ENCODE data around the gene PARS2. TPM values are rescaled to one million over a fixed set of nuclear protein-coding genes. Genes with fewer than 3 reads are reported as not detected.

Gene PARS2
- polyA plus RNA-seq, 12 donors = 3.6 to 5.4 (median 4.6) TPM; not detected in 2

GRCh38 chr1:54741531-54741930 lies 22.8 kb downstream of the PARS2 start:
- DNase-seq = no peak

GRCh38 chr1:54738244-54738643 lies 26.1 kb downstream of the PARS2 start:
- no peak for DNase-seq

- no peak for DNase-seq
Measured at GRCh38 chr1:54736685-54737084, 27.6 kb downstream of the PARS2 start.

- no peak for DNase-seq
Measured at GRCh38 chr1:54728027-54728426, 36.3 kb downstream of the PARS2 start.

DNA sequence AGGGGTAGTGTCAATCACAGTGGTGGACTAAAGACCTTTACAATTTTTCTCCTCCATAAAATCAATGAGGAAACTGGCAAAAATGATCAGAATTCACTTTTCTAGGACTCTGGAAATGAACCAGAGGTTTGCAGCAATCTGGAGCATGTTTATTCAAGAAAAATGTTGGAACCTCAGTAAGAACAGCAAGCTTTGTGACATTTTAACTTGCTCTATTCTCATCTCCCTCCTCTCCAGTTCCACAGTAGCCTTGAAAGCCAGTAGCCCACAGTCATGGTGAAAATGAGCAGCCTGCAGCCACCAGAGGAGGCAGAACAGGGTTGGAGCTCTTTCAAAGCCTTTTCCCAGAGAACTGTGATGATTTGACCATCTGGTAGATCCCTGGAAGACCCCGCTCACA lies 39.6 kb downstream of the PARS2 start:
- no peak for DNase-seq

GRCh38 chr1:54723985-54724384 lies 40.3 kb downstream of the PARS2 start:
- DNase-seq = no peak

DNA sequence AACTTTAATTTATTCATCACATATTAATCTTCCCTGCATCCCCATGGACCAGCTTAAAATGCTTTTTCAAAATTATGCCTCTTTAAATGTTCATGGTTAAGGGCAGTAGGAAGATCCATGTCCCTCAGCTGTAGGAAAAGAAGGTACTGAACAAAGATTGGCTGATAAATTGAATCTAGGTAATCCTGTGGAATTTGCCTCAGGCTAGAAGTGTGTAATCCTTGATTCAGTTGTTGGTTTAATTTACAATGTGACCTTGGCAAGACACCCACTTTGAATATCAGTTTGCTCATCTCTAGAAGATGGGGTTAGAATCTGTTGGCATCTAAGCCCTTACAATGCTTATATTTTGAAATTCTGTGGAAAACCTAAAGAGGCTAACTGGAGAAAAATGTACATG lies 42.6 kb downstream of the PARS2 start:
- DNase-seq = no peak

DNA sequence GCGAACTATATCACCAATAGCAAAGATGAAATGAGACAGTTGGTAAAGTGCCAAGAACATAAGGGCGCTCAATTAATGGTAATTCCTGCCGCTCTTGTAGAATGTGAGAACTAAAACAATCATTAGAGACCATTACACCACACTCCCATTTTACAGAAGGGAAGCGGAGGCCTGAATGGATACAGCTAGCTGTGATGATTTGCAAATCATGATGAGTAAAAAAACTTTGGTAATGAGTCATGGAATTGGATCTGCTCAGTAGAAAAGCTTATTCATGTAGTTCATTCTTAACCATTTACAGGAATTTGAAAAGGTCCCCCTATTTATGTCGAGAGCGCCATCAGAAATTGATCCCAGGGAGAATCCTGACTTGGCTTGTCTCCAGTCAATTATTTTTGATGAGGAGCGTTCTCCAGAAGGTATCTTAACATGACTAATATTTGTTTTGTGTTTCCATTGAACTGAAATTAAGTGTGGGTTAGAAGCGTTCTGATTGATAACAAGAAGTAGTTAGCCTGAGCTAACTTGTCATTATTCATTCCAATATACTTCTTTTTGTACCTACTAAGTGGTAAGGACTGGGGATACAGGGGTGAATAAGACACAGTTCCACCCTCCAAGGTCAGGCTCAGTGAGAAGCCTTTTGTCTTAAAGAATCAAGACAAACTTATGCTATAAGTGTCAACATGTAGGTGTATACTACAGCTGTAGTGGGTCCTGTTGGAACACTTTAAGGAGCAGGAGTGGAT lies 47.9 kb downstream of the PARS2 start:
- DNase-seq = no peak

DNA sequence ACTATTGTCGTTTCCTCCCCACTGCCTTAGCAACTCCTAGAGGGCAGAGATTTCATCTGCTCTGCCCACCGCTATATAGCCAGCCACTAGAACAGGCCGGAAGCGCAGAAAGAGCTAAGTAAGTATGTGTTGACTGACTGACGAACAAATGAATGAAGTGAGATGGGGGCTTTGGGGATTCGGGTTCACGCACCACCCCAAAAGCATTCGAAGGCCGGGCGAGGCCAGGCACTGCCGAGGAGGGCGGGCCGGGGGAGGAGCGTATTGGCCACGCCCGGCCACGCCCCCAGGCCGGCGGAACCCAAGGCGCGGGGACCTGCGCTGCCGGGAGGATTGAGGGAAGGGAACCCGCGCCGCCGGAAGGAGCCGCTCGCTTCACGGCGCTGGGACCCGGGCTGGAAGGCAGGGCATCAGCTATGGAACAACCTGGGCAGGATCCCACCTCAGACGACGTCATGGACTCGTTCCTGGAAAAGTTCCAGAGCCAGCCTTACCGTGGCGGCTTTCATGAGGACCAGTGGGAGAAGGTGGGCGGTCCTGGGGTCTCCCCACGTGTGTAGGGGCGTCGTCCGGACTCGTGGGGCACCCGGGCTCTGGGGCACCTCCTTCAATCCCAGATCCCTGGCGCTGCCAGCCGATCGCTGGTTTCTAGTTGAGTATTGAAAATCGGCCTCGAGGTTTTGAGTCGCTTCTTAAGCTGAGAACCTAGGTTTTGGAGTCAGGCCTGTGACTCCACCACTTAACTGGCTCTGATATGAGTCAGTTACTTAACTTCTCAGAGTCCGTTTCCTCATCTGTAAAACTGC lies 48.6 kb downstream of the PARS2 start, which contains the start of gene TTC4:
Gene TTC4 (plus strand): TSS at position 369 of the 806 bp plus-strand sequence. CDS start 48 bp downstream, at position 417.
- DNase-seq = peak; percentile 88

DNA sequence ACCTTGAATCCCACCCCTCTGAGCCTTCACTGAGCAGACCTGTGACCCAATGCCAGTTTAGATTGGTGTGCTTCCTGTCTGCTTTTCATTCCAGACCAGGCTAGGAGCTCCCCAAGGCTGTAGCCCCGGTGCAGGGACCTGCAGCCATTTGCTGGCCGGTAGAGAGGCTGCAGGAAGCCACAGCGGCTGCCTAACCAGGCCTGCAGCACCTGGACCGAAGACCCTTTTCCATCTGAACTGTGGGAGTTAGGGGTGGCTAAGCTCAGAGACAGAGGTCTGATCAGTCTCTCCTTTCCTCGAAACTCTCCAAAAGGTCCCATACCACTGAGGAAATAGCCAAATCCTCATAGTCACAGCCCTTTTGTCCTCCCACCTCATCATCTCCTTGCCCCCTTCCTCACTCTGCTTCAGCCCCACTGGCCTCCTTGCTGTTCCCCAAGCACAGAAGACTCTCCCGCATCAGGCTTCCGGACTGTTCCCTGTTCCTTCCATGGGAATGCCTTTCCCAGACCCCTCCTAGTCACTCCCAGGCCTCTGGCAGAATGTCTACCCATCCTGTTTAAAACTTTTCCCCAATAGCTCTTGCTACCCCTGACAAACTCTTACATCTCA lies 49.3 kb downstream of the PARS2 start:
- no peak for DNase-seq

DNA sequence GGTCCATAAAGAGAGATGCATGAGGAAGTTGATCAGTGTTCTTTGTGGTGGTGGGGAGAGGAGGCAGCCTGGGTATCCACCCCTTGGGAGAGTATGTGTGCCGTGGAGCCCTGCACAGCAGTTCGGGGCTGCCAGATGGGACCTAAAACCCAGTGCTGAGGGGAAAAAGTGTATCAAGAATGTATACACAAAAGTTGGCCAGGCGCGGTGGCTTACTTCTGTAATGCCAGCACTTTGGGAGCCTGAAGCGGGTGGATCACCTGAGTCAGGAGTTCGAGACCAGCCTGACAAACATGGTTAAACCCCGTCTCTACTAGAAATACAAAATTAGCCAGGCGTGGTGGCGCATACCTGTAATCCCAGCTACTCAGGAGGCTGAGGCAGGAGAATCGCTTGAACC lies 52.8 kb downstream of the PARS2 start:
- no peak for DNase-seq

DNA sequence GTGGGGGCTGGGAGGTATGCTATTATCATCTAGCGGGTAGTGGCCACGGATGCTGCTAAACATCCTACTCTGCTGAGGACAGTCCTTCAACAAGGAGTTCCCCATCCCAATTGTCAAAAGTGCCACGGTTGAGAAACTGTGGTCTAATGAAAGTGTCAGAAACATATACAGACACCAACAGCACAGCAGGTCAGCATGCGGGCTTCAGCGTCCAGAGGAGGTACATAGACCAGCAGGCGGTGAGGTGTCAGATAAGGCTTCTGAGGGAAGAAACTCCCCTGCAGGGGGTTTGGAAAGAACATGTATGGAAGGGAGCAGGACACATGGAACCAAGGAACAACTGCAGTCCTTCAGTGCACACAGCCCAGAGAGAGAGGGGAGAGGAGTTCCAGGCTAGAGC lies 53.5 kb downstream of the PARS2 start:
- DNase-seq = no peak

DNA sequence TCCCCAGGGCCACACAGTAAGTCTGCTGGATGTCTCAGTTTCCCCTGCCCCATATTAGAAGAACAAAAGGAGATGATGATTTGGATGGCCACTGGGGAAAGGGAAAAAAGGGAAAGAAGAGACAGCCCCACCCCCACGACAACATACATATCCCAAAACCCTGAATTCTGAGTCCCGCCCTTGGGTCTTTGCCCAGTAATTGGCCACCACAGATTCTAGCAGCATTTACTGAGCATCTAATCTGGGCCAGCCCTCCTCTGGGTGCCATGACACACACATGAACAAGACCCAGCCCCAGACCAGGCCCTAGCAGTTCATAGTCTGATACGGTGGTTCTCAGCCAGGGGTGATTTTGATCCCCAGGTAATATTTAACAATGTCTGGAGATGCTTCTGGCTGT lies 53.9 kb downstream of the PARS2 start:
- DNase-seq = no peak

GRCh38 chr1:54709547-54710292 lies 54.6 kb downstream of the PARS2 start:
- DNase-seq = no peak

DNA sequence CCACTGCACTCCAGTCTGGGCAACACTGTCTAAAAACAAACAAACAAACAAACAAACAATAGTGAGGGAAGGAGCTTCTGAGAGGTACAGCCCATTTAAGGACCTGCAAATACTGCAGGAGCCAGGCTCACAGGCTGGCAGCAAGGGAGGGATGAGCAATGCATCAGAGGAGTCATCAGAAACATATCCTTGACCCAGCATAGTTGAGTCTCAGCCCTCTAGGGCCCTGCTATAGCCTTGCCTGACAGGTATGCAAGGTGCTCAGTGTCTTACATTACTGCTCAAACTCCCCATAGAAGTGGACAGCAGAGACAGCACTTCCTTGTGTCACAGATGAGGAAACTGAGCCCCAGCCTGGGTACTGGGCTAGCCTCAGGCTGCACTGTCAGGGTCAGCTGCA lies 55.9 kb downstream of the PARS2 start:
- no peak for DNase-seq

Other genes starting within 250 kb of the PARS2 start
- 10 to 100 TPM in 3 of 12 donors, 1 to 10 TPM in 8, not detected in 1; 3.6 to 12.4 (median 6.5) TPM for gene ACOT11, start 216.3 kb downstream of the PARS2 start, polyA plus RNA-seq (ENCODE audit: insufficient read length in 12 of 12)
- gene FAM151A, start 141.0 kb downstream of the PARS2 start, polyA plus RNA-seq (ENCODE audit: insufficient read length in 12 of 12) = 1 to 10 TPM in 1 of 12 donors, under 1 TPM in 9, not detected in 2; 0.15 to 1.1 (median 0.38) TPM
- 10 to 100 TPM in 2 of 12 donors, 1 to 10 TPM in 9, not detected in 1; 1.5 to 12.7 (median 4.2) TPM for gene MROH7, start 122.7 kb downstream of the PARS2 start, polyA plus RNA-seq (ENCODE audit: insufficient read length in 12 of 12)
- 10 to 100 TPM in 11 of 12 donors, not detected in 1; 23.1 to 33.9 (median 28.2) TPM for gene TTC4, start 48.7 kb downstream of the PARS2 start, polyA plus RNA-seq (ENCODE audit: insufficient read length in 12 of 12)
- gene TTC22, start 36.8 kb upstream of the PARS2 start, polyA plus RNA-seq (ENCODE audit: insufficient read length in 12 of 12) = 1 to 10 TPM in 3 of 12 donors, under 1 TPM in 6, not detected in 3; 0.08 to 5.8 (median 0.14) TPM
- gene DHCR24, start 122.7 kb upstream of the PARS2 start, polyA plus RNA-seq (ENCODE audit: insufficient read length in 12 of 12) = 10 to 100 TPM in 11 of 12 donors, not detected in 1; 15.9 to 40.1 (median 28.4) TPM
- gene TMEM61, start 216.1 kb upstream of the PARS2 start, polyA plus RNA-seq (ENCODE audit: insufficient read length in 12 of 12) = under 1 TPM in 2 of 12 donors, not detected in 10; 0.18 to 0.23 TPM
- gene BSND, start 234.4 kb upstream of the PARS2 start, polyA plus RNA-seq (ENCODE audit: insufficient read length in 12 of 12) = under 1 TPM in 6 of 12 donors, not detected in 6; 0.03 to 0.07 (median 0.05) TPM